K562 (cell line): Measurements from ENCODE around the gene STK26. TPM values are rescaled to one million over a fixed set of nuclear protein-coding genes. Genes with fewer than 3 reads are reported as not detected.

ENCODE experiments used
- ARHGAP35 ChIP-seq: fragments of 450-650 bp; IDR thresholded peaks from 2 replicates; pipeline ENCODE4 v1.6.1; 2018; ENCODE audit not compliant: partially characterized antibody
- BACH1 ChIP-seq: fragments of 200-800 bp; sonication (Bioruptor generic); IDR thresholded peaks from 2 replicates; pipeline ENCODE4 v1.6.1; 2016; ENCODE audit warnings: missing genetic modification characterization, missing compliant biosample characterization
- CBX8 ChIP-seq: fragments of 200-600 bp; sonication (generic); IDR thresholded peaks from 2 replicates; pipeline ENCODE4 v1.6.1; 2012; ENCODE audit warnings: borderline replicate concordance, mixed run types, low read depth, mild to moderate bottlenecking, moderate library complexity, mixed read lengths, low read length, control low read depth, inconsistent platforms; ENCODE audit not compliant: poor library complexity, severe bottlenecking; ENCODE audit errors: extremely low read depth
- DACH1 ChIP-seq: fragments of 450-650 bp; IDR thresholded peaks from 2 replicates; pipeline ENCODE4 v1.6.1; 2018; ENCODE audit not compliant: partially characterized antibody
- HMGXB4 ChIP-seq: sonication (generic); formaldehyde crosslinking; IDR thresholded peaks from 2 replicates; pipeline ENCODE4 v1.8.1; 2023; ENCODE audit warnings: mild to moderate bottlenecking, missing genetic modification reagents
- ID3 ChIP-seq, 2 experiments: fragments of 250-450 bp in 1 of 2; fragments of 450-650 bp in 1 of 2; sonication (Bioruptor Pico) in 1 of 2; IDR thresholded peaks; 2 replicates each; pipeline versions ENCODE4 v1.6.1 to v1.8.0; 2016 to 2021; ENCODE audit warnings: mild to moderate bottlenecking in 2 of 2, moderate library complexity in 2 of 2, missing compliant biosample characterization in 1 of 2, missing genetic modification characterization in 1 of 2
- POLR2G ChIP-seq: fragments of 200-400 bp; formaldehyde crosslinking; IDR thresholded peaks from 2 replicates; pipeline ENCODE4 v1.6.1; 2017; ENCODE audit warnings: low read depth, mild to moderate bottlenecking, antibody characterized with exemption, low read length, moderate library complexity
- RHOXF2B ChIP-seq: fragments of 250-450 bp; sonication (Bioruptor Pico); conservative IDR thresholded peaks from 2 replicates; pipeline ENCODE4 v1.5.1; 2021
- SMARCC2 ChIP-seq: fragments of 450-650 bp; IDR thresholded peaks from 2 replicates; pipeline ENCODE4 v1.6.1; 2017; ENCODE audit warnings: antibody characterized with exemption, moderate library complexity, mild to moderate bottlenecking, low read depth
- STAT5A ChIP-seq: IDR thresholded peaks from 2 replicates; pipeline ENCODE4 v1.6.1; 2012; ENCODE audit warnings: low read length, inconsistent platforms, borderline replicate concordance
- STAT5B ChIP-seq: fragments of 250-450 bp; sonication (Bioruptor Pico); IDR thresholded peaks from 2 replicates; pipeline ENCODE4 v1.8.0; 2021; ENCODE audit warnings: mild to moderate bottlenecking, inconsistent platforms
- ZNF318 ChIP-seq, 2 experiments: fragments of 450-650 bp; IDR thresholded peaks; 2 replicates each; pipeline ENCODE4 v1.6.1; 2016; ENCODE audit warnings: mild to moderate bottlenecking in 2 of 2, borderline replicate concordance in 1 of 2, low read depth in 1 of 2, moderate library complexity in 1 of 2
- ZNF79 ChIP-seq: fragments of 250-450 bp; sonication (Bioruptor Pico); IDR thresholded peaks from 2 replicates; pipeline ENCODE4 v1.4.0; 2020; ENCODE audit warnings: low read depth, mild to moderate bottlenecking, moderate library complexity
- polyA plus RNA-seq, 8 experiments: library from polyadenylated mRNA; depleted of rRNA in 4 of 8; stranded (reverse) in 5 of 8; unstranded in 3 of 8; fragments of >200 nt; fragmentation: Nextera tagmentation in 2 of 8; fragmentation: Illumina TruSeq in 1 of 8; extraction: Ambion mirVana in 2 of 8; extraction: Trizol in 1 of 8; gene quantifications; 2 replicates each; pipeline versions ENCODE4 v1.2.1 to v1.2.3, GENCODE V29; 2011 to 2014; ENCODE audit warnings: inconsistent platforms in 1 of 8, missing spikeins in 1 of 8
- total RNA-seq, 7 experiments: library from RNA; depleted of rRNA in 6 of 7; stranded (reverse); fragments of >200 nt in 6 of 7; fragmentation: Illumina TruSeq in 2 of 7; extraction: Trizol in 2 of 7; gene quantifications; 2 replicates each; pipeline versions ENCODE4 v1.2.1 to v1.2.3, GENCODE V29; 2011 to 2021; ENCODE audit warnings: low replicate concordance in 1 of 7
- TF ChIP-seq, protein P1 (sequence below): fragments of 250-450 bp; sonication (Bioruptor Pico); IDR thresholded peaks from 2 replicates; pipeline ENCODE4 v1.4.0; 2020; ENCODE audit warnings: mild to moderate bottlenecking, moderate library complexity, borderline replicate concordance

The STK26 gene
- total and polyA plus RNA-seq, 9 of the 15 experiments (the other 6 are each of a cell fraction or from before 2014, with no cell fraction given), result 28.1 to 72.9 (median 50.1) TPM

GRCh38 chrX:132044953-132045352 is 21.9 kb downstream of the STK26 start (continued):
- no peak for TF ChIP-seq HMGXB4 (CRISPR knock-in tag)
- TF ChIP-seq BACH1 (tag), result no peak
- no peak for TF ChIP-seq ARHGAP35
- no peak for TF ChIP-seq DACH1
- TF ChIP-seq ID3 (CRISPR knock-in tag; IDR thresholded peaks at IDR 0.05), result no peak
- no peak for TF ChIP-seq ID3 (tag; IDR thresholded peaks at IDR 0.05)
- peak in 1 of 2 experiments; percentile 72; a peak in 2 of 4 replicates for TF ChIP-seq ZNF318 (IDR thresholded peaks at IDR 0.05; ENCODE audit: borderline replicate concordance in 1 of 2, low read depth in 1 of 2)
- no peak for TF ChIP-seq ZNF79 (CRISPR knock-in tag)
- TF ChIP-seq STAT5B (CRISPR knock-in tag), result no peak
- TF ChIP-seq SMARCC2, result peak; percentile 59
- no peak for TF ChIP-seq STAT5A
- TF ChIP-seq, protein P1, sequence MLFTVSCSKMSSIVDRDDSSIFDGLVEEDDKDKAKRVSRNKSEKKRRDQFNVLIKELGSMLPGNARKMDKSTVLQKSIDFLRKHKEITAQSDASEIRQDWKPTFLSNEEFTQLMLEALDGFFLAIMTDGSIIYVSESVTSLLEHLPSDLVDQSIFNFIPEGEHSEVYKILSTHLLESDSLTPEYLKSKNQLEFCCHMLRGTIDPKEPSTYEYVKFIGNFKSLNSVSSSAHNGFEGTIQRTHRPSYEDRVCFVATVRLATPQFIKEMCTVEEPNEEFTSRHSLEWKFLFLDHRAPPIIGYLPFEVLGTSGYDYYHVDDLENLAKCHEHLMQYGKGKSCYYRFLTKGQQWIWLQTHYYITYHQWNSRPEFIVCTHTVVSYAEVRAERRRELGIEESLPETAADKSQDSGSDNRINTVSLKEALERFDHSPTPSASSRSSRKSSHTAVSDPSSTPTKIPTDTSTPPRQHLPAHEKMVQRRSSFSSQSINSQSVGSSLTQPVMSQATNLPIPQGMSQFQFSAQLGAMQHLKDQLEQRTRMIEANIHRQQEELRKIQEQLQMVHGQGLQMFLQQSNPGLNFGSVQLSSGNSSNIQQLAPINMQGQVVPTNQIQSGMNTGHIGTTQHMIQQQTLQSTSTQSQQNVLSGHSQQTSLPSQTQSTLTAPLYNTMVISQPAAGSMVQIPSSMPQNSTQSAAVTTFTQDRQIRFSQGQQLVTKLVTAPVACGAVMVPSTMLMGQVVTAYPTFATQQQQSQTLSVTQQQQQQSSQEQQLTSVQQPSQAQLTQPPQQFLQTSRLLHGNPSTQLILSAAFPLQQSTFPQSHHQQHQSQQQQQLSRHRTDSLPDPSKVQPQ (CRISPR knock-in tag), result no peak
- TF ChIP-seq RHOXF2B, result no peak
- TF ChIP-seq CBX8, result no peak
- no peak for TF ChIP-seq POLR2G
